Esophagus (tissue), 2 donors: ENCODE data around the gene SUMF2. TPM values are rescaled to one million over a fixed set of nuclear protein-coding genes. Genes with fewer than 3 reads are reported as not detected.
"Not testable (repeated sequence)": the region's sequence is repeated elsewhere in the genome, so short reads cannot be mapped to it uniquely, and the experiment has no call there.

Source experiments
- H3K27ac ChIP-seq, 2 donors: one replicate each; pipeline ENCODE4 v1.5.1; 2013; ENCODE audit warnings: low read depth in 2 of 2, mild to moderate bottlenecking in 2 of 2, inconsistent platforms in 1 of 2, low read length in 1 of 2, moderate library complexity in 1 of 2
- H3K27me3 ChIP-seq, 2 donors: one replicate each; pipeline ENCODE4 v1.6.1; 2013; ENCODE audit warnings: low read length in 2 of 2, control low read depth in 1 of 2, mild to moderate bottlenecking in 1 of 2; ENCODE audit not compliant: insufficient read depth in 2 of 2, control insufficient read depth in 1 of 2
- H3K36me3 ChIP-seq, 2 donors: one replicate each; pipeline ENCODE4 v1.6.1; 2013; ENCODE audit warnings: low read length in 1 of 2; ENCODE audit not compliant: control insufficient read depth in 2 of 2, insufficient read depth in 2 of 2
- H3K4me1 ChIP-seq, 2 donors: one replicate each; pipeline ENCODE4 v1.6.1; 2013; ENCODE audit warnings: low read length in 1 of 2; ENCODE audit not compliant: control insufficient read depth in 2 of 2, insufficient read depth in 2 of 2
- H3K4me3 ChIP-seq, 2 donors: one replicate each; pipeline ENCODE4 v1.5.1; 2013; ENCODE audit warnings: low read length in 2 of 2, mild to moderate bottlenecking in 2 of 2, low read depth in 1 of 2, moderate library complexity in 1 of 2
- H3K9me3 ChIP-seq, 2 donors: one replicate each; pipeline ENCODE4 v1.6.1; 2013; ENCODE audit warnings: mild to moderate bottlenecking in 2 of 2, low read depth in 1 of 2, low read length in 1 of 2, moderate library complexity in 1 of 2; ENCODE audit not compliant: control insufficient read depth in 2 of 2, insufficient read depth in 1 of 2
- WGBS, 2 donors: extraction: QIAGEN DNeasy Blood & Tissue Kit; methylation state at CpG; one replicate each; pipeline ENCODE4 v1.1.7; 2013; 5-methylcytosine and 5-hydroxymethylcytosine counted together
- polyA plus RNA-seq, 2 donors: library from polyadenylated mRNA; stranded (reverse); fragments of 200-250 nt; gene quantifications; one replicate each; pipeline ENCODE4 v1.2.3, GENCODE V29; 2013
- donor health status: healthy with polysubstance abuse.
- donor health status: Bipolar disorder and iron deficiency.

The SUMF2 gene
- polyA plus RNA-seq, 2 donors: 43.3 to 64.1 TPM

DNA sequence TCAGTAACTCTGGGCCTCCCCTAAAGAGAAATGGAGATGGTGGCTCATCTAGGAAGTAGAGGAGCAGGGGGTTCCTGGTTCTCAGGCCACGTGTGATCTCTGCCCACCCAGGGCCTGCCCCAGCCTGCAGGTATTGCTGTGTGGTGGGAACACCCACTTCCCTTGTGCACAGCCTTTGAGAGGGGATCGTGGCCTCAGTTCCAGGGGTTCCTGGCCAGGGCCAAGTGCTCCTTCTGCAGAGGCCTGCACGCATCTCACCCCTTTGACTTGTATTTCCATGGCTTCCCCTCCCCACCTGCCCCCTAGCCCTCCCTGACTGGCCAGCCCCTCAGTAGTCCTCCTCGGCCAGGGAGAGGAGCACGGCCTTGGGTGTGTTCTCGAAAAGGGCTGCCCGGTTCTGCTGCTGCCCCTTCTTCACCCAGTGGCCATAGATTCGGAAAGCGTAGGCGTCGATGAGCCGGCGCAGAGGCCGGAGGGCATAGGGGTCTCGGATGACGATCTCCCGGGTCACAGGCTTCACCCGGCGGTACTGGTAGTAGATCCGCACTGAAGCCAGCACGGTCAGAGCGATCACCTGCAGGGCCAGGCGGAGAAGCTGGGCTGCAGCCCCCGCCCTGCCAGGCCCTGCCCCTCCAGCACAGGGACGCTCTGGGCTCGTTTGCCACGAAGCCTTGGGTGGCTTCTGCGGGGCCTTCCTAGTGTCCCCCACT, 16.8 kb downstream of the SUMF2 start:
- not testable (repeated sequence) for H3K27me3 ChIP-seq, H3K27ac ChIP-seq, H3K4me1 ChIP-seq, H3K9me3 ChIP-seq, H3K4me3 ChIP-seq
- 92% methylated on average over 28 of the region's 28 CpGs for WGBS, 2 donors
- H3K36me3 ChIP-seq: peaks cover 0 to 22% of the 10 kb centered on the region in 2 donors

GRCh38 chr7:56081626-56082340, 17.7 kb downstream of the SUMF2 start:
- Histone ChIP-seq H3K27ac (no peak overlapping the region), H3K4me1 (peaks cover 3% of the 10 kb centered on the region in 2 donors), H3K4me3 (no peak overlapping the region), H3K9me3 (no peaks in the 10 kb centered on the region), H3K36me3 (peaks cover 0 to 22% of the 10 kb centered on the region in 2 donors), H3K27me3 (no peaks in the 10 kb centered on the region)
- 93 to 95% methylated on average over 29 of the region's 29 CpGs for WGBS, 2 donors

GRCh38 chr7:56083150-56083785, 19.2 kb downstream of the SUMF2 start:
- H3K9me3 ChIP-seq: no peaks in the 10 kb centered on the region
- H3K27ac ChIP-seq: no peak overlapping the region
- no peaks in the 10 kb centered on the region for H3K27me3 ChIP-seq
- H3K4me1 ChIP-seq: peaks cover 3% of the 10 kb centered on the region in 2 donors
- H3K4me3 ChIP-seq: no peak overlapping the region
- H3K36me3 ChIP-seq: peaks cover 0 to 23% of the 10 kb centered on the region in 2 donors
- 61 to 63% methylated on average over 13 of the region's 13 CpGs for WGBS, 2 donors

DNA sequence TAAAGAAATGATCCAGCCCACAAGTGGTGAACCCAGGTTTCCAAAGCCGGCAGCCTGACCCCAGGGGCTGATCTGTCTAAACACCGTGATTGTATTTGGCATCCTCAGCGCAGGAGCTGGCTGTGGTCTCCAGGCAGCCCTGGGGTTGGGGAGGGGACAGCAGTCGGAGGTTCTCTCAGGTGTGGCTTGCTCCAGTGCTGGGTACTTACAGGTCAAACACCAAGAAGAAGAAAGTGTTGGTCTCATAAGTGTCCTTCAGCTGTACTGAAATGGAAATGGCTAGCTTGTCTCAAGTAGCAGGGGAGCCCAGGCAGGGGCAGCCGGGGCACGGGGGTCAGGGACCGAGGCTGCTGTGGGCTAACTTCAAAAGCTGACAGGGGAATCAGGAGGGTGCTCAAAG, 22.7 kb downstream of the SUMF2 start:
- Histone ChIP-seq H3K27me3 (no peaks in the 10 kb centered on the region), H3K9me3 (no peaks in the 10 kb centered on the region), H3K27ac (no peak overlapping the region), H3K4me3 (no peak overlapping the region), H3K36me3 (peaks cover 0 to 16% of the 10 kb centered on the region in 2 donors), H3K4me1 (peaks cover 0 to 3% of the 10 kb centered on the region in 2 donors)
- 93 to 98% methylated on average over 7 of the region's 7 CpGs for WGBS, 2 donors

DNA sequence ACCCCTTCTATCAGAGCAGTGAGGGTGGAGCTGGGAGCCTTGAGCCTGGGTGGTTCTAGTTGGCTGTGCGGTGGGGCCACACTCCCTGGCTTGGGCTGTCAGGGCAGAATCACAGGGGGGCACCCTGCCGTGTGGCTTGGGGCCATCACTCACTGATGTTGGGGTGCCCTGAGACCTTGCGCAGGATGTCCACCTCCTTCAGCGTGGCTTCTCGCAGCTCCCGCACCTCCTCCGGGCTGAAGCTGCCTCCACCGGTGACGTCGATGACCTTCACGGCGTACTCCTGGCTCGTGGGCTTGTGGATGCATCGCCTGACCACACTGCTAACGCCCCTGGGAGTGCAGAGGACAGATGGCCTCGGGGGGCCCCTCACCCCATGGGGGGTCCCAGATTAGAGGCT, 23.4 kb downstream of the SUMF2 start:
- H3K27me3 ChIP-seq: no peaks in the 10 kb centered on the region
- no peak overlapping the region for H3K27ac ChIP-seq
- WGBS, 2 donors: 92 to 94% methylated on average over 16 of the region's 16 CpGs
- no peaks in the 10 kb centered on the region for H3K9me3 ChIP-seq
- H3K4me3 ChIP-seq: no peak overlapping the region
- H3K4me1 ChIP-seq: peaks cover 0 to 3% of the 10 kb centered on the region in 2 donors
- H3K36me3 ChIP-seq: peaks cover 0 to 14% of the 10 kb centered on the region in 2 donors

DNA sequence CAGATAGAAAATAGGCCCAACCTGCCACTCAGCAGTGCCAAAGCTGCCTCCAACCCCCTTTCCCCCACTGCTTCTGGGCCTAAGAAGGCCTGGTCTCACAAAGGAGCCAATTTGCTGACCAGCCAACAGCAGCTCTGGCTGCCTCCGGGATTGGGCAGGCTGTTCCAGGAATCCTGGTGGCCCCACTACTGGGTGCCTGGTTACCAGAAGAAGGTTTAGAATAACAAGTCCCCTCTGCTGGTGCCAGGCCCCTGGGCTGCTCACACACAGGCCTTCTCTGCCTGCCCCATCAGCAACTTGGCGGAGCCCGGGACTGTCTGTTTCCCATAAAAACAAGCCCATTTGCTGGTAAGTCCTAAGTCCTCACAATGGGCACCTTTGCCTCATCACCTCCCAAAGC, 27.5 kb downstream of the SUMF2 start:
- Histone ChIP-seq H3K27ac (no peak overlapping the region), H3K27me3 (no peaks in the 10 kb centered on the region), H3K36me3 (peaks cover 0 to 10% of the 10 kb centered on the region in 2 donors), H3K9me3 (no peaks in the 10 kb centered on the region), H3K4me3 (no peak overlapping the region), H3K4me1 (peaks cover 0 to 3% of the 10 kb centered on the region in 2 donors)
- WGBS, 2 donors: 63 to 64% methylated on average over 3 of the region's 3 CpGs

- H3K9me3 ChIP-seq, H3K4me1 ChIP-seq, H3K4me3 ChIP-seq, H3K27me3 ChIP-seq, H3K36me3 ChIP-seq: not testable (repeated sequence)
- H3K27ac ChIP-seq: peak overlapping the region; percentile 21 to 50
- WGBS, 2 donors: 41 to 43% methylated on average over 6 of the region's 6 CpGs
Observed at GRCh38 chr7:56092388-56092787, 28.3 kb downstream of the SUMF2 start.

GRCh38 chr7:56092789-56093531, 28.9 kb downstream of the SUMF2 start, which contains the start of gene PHKG1:
Gene PHKG1 (minus strand): TSS chr7:56092952. CDS start chr7:56088941, 4,011 bp downstream.
- Histone ChIP-seq H3K36me3 (peaks cover 0 to 4% of the 10 kb centered on the region in 2 donors), H3K27me3 (no peaks in the 10 kb centered on the region), H3K4me3 (no peak within 1 kb of the TSS), H3K9me3 (no peaks in the 10 kb centered on the region), H3K4me1 (peaks cover 0 to 3% of the 10 kb centered on the region in 2 donors), H3K27ac (peak within 1 kb of the TSS; percentile 50 to 64)
- WGBS, 2 donors: 24 to 34% methylated on average over 19 of the region's 19 CpGs

DNA sequence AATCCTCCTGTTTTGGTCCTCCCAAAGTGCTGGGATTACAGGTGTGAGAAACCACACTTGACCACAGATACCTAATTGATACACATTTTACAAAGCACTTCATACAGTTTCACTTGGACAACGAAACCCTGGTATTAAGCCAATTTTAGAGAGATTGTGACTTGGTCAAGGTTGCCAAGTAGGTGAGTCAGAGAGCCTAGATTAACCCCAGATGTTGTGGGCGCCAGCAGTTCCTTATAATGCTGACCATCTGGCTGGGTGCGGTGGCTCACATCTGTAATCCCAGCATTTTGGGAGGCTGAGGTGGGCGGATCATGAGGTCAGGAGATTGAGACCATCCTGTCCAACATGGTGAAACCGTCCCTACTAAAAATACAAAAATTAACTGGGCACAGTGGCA, 33.6 kb downstream of the SUMF2 start:
- H3K4me1 ChIP-seq: peaks cover 0 to under 1% of the 10 kb centered on the region in 2 donors
- WGBS, 2 donors: 53% methylated on average over 5 of the region's 5 CpGs

More for the DNA sequence above, 33.6 kb downstream of the SUMF2 start:
- H3K4me3 ChIP-seq: no peak overlapping the region
- no peak overlapping the region for H3K27ac ChIP-seq
- no peaks in the 10 kb centered on the region for H3K27me3 ChIP-seq
- H3K36me3 ChIP-seq: peaks cover 0 to 11% of the 10 kb centered on the region in 2 donors
- no peaks in the 10 kb centered on the region for H3K9me3 ChIP-seq
